ENCODE data around the gene PPIE.

Gene PPIE

DNA sequence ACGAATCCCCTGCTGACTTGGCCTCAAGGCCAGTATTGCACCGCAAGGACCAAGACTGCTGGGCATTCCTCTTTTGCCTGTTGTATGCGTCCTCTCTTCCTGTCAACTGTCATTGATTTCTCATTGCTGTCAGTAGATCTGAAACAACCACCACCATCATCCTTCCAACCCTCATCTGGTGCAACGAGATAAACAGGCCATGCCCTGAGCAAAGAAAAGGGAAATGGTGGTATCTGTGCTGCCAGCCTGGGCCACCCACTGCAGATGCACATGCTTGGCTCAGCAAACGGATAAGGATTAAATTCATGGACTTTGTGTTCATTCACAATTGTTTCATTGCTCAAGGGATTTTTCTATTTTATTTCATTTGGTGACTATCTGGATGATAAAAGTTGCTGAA, 18.8 kb downstream of the PPIE start:
- no peak overlapping the region for H3K4me3 ChIP-seq (replicated peaks; ENCODE audit: low read depth, low read length)
- no peak for DNase-seq (ENCODE audit: low read depth)
- TF ChIP-seq, protein P1, sequence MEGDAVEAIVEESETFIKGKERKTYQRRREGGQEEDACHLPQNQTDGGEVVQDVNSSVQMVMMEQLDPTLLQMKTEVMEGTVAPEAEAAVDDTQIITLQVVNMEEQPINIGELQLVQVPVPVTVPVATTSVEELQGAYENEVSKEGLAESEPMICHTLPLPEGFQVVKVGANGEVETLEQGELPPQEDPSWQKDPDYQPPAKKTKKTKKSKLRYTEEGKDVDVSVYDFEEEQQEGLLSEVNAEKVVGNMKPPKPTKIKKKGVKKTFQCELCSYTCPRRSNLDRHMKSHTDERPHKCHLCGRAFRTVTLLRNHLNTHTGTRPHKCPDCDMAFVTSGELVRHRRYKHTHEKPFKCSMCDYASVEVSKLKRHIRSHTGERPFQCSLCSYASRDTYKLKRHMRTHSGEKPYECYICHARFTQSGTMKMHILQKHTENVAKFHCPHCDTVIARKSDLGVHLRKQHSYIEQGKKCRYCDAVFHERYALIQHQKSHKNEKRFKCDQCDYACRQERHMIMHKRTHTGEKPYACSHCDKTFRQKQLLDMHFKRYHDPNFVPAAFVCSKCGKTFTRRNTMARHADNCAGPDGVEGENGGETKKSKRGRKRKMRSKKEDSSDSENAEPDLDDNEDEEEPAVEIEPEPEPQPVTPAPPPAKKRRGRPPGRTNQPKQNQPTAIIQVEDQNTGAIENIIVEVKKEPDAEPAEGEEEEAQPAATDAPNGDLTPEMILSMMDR (IDR thresholded peaks at IDR 0.05; ENCODE audit: low read length, missing control alignments), result no peak

DNA sequence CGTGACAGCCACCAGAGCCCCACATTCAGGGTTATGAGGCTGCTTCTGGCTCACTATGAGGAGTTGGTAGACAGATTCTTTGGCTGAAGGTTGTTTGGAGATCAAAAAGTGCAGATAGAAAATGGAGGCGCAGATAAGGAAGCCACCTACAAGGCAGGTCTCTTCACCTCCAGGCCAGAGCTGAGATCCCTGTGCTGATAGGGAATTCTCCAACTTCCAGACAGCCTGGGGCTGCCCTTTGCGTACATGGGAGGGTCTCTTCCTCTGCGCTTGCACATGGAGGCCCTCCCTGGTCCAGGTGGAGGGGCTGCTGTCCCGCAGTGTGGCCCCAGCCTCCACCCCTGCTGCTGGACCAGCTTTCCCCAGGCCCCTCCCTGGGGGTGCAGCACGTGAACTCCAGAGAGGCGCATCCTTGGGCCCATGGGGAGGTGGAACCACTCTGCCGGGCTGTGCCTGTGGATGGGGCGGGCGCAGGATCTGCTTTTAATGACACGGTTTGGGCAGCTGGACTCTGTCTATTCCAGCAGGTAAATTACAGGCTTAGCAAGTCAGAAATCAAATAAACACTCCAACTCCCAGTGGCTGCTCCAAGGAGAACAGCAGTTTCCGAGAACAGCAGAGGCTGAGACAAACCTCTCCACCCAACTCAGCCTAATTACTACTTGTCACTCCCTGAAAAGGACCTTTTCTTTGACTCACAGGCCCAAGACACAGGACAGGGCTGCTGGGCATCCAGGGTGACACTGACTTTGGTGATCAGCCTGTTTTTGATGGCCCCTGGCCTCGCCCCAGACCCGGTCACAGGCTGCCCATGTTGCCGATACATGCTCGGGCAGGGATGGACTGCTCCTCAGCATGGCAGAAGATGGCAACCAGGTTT, 20.1 kb downstream of the PPIE start:
- TF ChIP-seq, protein P1 (IDR thresholded peaks at IDR 0.05; ENCODE audit: low read length, missing control alignments), result no peak
- no peak for DNase-seq (ENCODE audit: low read depth)

DNA sequence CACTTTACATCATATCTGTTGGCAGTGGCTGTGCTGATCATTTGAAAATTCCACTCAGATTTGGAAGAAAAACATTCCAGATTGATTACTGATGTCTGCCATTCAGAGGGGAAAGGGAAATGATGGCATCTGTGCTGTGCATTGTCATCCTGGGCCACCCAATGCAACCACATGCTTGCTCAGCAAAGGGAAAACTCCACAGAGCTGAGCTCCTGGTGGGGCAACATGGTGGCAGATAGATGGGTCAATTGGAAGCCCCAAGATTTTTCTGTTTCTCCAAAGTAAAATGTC, 20.7 kb downstream of the PPIE start:
- TF ChIP-seq, protein P1 (IDR thresholded peaks at IDR 0.05; ENCODE audit: low read length, missing control alignments), result no peak
- no peak overlapping the region for H3K4me3 ChIP-seq (replicated peaks; ENCODE audit: low read depth, low read length)
- no peak for DNase-seq (ENCODE audit: low read depth)

More for the DNA sequence above, 20.1 kb downstream of the PPIE start:
- H3K4me3 ChIP-seq (replicated peaks; ENCODE audit: low read depth, low read length), result no peak overlapping the region

GRCh38 chr1:39760074-39761008, 21.7 kb downstream of the PPIE start:
- H3K4me3 ChIP-seq (replicated peaks; ENCODE audit: low read depth, low read length), result no peak overlapping the region
- TF ChIP-seq, protein P1 (IDR thresholded peaks at IDR 0.05; ENCODE audit: low read length, missing control alignments), result no peak

GRCh38 chr1:39761016-39761415, 22.3 kb downstream of the PPIE start:
- no peak for DNase-seq (ENCODE audit: low read depth)

More at GRCh38 chr1:39760074-39761008, 21.7 kb downstream of the PPIE start:
- DNase-seq (ENCODE audit: low read depth), result no peak

DNA sequence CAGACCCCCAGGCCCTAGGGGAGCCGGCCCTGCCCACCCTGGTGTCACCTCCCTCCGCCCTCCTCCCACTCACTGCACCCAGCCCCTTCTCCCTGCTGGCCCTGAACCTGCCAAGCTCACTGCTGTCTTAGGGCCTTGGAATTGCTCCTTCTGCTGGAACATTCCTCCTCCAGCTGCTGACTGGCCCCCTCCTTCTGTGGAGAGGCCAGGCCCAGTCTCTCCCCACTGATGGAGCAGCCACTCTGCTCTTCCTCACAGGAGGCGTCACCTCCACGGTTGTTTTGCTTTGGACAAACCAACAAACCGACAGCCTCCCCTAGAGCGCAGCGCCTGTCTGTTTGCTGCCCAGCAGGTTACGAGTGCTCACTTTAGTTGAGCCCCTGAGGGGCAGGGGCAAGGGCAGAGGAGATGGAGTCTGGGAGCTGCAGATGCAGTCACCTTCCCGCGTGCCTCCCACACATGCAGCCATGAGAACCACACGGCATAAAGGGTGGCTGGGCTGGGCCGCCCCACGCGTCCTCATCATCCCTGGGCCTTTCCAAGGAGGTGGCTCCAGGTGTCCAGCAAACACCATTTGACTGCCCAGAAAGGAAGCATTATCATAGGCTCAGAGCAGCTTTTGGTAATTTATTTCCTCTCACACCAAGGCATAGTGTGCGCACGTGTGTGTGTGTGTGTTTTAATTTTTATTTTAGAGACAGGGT, 23.0 kb downstream of the PPIE start:
- TF ChIP-seq, protein P1 (IDR thresholded peaks at IDR 0.05; ENCODE audit: low read length, missing control alignments), result no peak
- no peak for DNase-seq (ENCODE audit: low read depth)
- H3K4me3 ChIP-seq (replicated peaks; ENCODE audit: low read depth, low read length), result no peak overlapping the region

More at GRCh38 chr1:39761016-39761415, 22.3 kb downstream of the PPIE start:
- no peak overlapping the region for H3K4me3 ChIP-seq (replicated peaks; ENCODE audit: low read depth, low read length)
- TF ChIP-seq, protein P1 (IDR thresholded peaks at IDR 0.05; ENCODE audit: low read length, missing control alignments), result no peak

All from fibroblast of pulmonary artery (primary cell).